GM20431 (cell line): ENCODE measurements around the gene NLGN1.

ENCODE experiments used
- in situ Hi-C: fragments of 300-500 bp; cut with MseI, MboI; formaldehyde crosslinking; loops from one replicate; pipeline ENCODE4 v1.15.0; 2020; ENCODE audit warnings: low sequenced_read_pairs; ENCODE audit not compliant: unreplicated experiment

Gene NLGN1

DNA sequence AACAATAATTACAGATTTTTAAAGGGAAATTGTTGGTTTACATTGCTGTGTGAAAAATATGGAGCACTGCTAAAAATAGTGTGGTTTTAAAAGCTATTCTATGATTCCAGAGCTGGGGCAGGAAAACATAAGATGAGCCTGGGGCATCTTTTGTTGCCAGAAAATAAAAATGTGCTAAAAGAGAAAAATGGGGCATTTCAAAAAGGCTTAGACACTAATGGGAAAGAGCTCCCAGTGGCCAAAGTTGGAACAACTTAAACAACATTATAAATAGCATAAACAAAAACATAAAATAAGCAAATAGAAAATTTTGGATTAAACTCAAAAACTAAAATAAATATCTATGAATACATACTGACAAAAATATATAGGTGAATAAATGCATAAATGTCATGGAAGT lies 478.9 kb downstream of the NLGN1 start:
- in situ Hi-C loops = no loop called here

DNA sequence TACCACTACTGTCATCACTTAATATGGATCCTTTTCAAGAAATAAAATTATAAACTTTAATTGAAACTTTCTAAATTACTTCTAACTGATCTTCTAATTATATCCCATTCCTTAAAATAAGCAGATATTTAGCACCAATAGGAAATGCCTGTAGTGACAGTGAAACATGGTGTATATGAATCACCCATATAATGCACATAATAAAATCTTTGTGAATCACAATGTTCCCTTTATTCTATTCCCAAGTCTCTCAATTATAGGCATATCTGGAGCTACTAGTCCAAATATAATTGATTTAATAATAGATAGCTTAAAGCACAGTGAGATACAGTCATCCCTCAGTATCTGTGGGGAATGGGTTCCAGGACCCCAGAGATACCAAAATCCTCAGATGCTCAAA lies 490.3 kb downstream of the NLGN1 start:
- in situ Hi-C loops = no loop called here

- in situ Hi-C loops = no loop called here
Measured at GRCh38 chr3:173889596-173889995, 492.1 kb downstream of the NLGN1 start.

- in situ Hi-C loops = no loop called here
Measured at GRCh38 chr3:173890091-173890490, 492.5 kb downstream of the NLGN1 start.

GRCh38 chr3:173891272-173892100 lies 493.9 kb downstream of the NLGN1 start:
- in situ Hi-C loops = no loop called here

- in situ Hi-C loops = no loop called here
Measured at GRCh38 chr3:173892547-173892946, 495.0 kb downstream of the NLGN1 start.

- in situ Hi-C loops = no loop called here
Measured at GRCh38 chr3:173893066-173893465, 495.5 kb downstream of the NLGN1 start.

- in situ Hi-C loops = no loop called here
Measured at GRCh38 chr3:173893835-173894234, 496.3 kb downstream of the NLGN1 start.

- in situ Hi-C loops = no loop called here
Measured at GRCh38 chr3:173897631-173898030, 500.1 kb downstream of the NLGN1 start.

DNA sequence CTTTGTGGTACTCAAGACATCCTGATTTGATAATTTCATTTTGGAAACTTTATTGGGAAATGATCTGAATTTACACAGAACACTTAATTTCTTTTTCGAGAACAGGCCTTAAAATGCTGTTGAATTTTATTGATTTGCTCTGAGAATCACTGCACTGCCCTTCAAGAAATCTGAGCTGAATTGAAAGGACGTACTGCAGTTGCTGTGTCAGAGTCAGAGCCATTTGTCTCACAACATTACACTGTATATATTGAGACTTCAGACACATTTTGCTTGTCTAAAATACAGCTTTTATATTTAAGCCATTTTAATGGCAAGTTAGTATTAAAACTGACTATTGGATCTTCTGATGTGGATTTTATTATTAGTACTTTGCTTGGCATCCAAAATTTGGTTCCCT lies 504.1 kb downstream of the NLGN1 start:
- in situ Hi-C loops = no loop called here

DNA sequence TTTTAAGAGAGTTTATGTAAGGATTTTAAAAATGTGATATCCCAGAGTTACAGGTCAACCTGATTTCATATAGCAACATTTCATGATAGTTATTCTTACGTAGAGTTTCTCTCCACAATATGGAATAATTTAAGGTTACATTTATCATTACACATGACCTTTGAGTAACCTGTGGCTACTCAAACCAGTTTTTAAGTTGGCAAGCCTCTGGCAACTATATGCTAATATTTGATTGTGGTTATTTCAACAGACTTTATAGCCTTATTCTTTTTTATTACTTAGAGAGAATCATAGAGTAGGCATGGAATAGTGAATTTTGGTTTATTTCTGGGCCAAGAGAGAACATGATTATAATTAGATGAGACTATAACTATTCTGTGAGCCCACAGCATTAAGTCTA lies 504.9 kb downstream of the NLGN1 start:
- in situ Hi-C loops = no loop called here

DNA sequence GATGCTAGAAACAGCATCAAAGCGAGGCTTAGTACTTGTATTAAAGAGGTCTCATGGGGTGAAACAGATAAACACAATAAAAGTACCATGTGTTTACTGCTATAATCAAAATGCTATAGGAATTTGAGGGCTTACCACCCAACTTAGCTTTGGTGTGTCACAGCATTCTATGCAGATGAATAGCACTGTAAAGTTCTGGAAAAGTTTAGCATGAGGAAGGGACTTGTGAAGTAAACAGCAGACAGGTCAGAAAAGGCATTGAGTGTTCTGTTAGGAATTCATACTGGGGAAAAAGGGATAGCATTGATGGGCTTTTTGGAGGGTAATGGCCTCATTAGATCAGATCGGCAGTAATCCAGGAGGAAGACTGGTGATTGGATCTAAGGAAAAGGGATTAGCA lies 505.3 kb downstream of the NLGN1 start:
- in situ Hi-C loops = no loop called here

GRCh38 chr3:173905381-173905780 lies 507.8 kb downstream of the NLGN1 start:
- in situ Hi-C loops = no loop called here

- in situ Hi-C loops = no loop called here
Measured at GRCh38 chr3:173911446-173911845, 513.9 kb downstream of the NLGN1 start.

DNA sequence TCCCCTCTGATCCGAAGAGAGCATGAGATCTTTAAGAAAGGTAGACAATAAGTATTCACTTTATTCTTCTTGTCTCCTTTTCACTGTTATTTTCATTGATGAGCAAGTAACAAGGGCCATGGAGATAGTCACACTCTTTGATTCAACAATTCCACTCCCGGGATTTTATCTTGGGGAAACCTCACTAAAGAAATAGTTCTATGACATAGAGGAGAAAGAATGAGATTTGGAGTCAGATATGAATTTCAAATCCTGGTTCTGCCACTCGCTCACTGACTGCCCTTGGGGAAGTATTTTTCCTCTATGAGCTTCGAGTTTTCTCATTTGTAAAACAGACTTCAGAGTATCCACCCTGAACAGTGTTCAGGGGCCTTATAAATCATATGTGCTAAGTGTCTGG lies 514.6 kb downstream of the NLGN1 start:
- in situ Hi-C loops = no loop called here

GRCh38 chr3:173913397-173913796 lies 515.9 kb downstream of the NLGN1 start:
- in situ Hi-C loops = no loop called here

- in situ Hi-C loops = no loop called here
Measured at GRCh38 chr3:173913974-173914421, 516.5 kb downstream of the NLGN1 start.

- in situ Hi-C loops = no loop called here
Measured at GRCh38 chr3:173916799-173917198, 519.3 kb downstream of the NLGN1 start.

DNA sequence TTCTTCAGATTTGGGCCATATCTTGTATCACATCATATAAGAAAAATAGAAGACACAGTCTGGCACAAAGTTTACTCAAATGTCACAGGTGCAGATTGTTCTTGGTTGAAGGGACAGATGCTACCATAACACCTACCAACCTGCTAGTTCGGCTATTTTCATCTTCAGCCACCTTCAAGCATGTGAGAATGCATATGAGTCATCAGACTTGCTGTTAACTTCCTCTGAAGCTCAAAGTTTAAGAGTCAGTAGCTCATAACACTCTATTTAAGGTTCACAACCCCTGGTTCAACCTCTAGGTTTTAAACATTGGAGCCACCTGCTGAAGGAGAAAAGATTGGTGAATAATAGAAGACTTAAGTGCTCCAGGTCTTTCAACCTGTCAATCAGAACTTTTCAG lies 522.8 kb downstream of the NLGN1 start:
- in situ Hi-C loops = no loop called here

DNA sequence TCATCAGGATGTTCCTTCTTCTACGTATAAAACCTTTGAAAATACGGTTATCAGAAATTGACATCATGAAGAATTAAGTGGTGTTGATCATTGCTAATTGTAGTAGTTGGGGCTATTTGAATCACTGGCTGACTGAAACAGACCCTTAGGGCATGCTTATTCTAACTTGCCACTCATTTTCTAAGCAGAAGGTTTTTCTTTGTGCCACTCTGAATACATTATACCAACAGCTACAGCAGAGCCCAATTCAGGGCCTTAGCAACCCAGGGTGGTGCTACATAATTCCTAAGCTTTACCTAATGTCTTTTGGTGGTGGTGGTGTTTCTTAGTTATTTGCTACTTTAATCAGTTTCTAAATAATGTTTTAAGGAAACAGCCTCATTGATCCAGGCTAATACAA lies 524.2 kb downstream of the NLGN1 start:
- in situ Hi-C loops = no loop called here

DNA sequence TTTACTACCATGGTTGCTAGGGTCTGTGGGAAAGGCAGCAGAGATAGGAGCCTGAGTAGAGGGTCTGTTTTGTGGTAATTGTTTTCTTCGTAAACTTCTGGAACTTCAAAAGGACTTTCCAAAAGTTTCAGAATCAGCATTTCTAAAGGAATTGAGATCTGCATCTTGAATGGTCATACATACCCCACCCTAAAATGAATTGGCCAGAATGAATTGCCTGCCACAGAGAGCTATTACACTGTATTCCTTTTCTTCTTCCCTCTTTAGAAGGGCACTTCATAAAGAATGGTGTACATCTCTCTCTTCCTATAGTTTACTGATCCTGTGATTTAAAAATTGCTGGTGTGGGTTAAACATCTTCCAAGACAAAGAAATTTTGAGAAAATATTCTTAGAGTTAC lies 525.7 kb downstream of the NLGN1 start:
- in situ Hi-C loops = no loop called here

DNA sequence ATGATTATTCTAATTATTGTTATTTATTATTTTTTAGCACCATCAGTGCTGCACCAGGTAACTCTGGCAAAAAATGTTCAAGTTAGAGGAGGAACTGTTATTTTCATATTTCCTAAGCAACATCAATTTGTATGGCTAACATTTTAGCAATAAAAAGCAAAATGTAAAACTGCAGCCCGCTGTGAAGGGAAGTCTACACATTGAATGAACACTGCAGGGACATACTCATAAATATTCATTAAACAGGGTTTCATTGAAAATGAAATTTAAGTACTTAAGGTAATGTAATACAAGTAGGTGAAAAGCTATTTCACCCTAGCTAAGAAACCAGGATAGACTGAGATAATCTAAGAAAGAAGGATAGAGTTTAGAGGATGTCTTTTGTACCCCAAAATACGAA lies 532.7 kb downstream of the NLGN1 start:
- in situ Hi-C loops = no loop called here
